ENCODE measurements around the gene CCDC89. TPM values are rescaled to one million over a fixed set of nuclear protein-coding genes. Genes with fewer than 3 reads are reported as not detected.
"Not testable (repeated sequence)": the region's sequence is repeated elsewhere in the genome, so short reads cannot be mapped to it uniquely, and the experiment has no call there.

The CCDC89 gene
- total RNA-seq, 2 donors from 2014 or later = not detected

DNA sequence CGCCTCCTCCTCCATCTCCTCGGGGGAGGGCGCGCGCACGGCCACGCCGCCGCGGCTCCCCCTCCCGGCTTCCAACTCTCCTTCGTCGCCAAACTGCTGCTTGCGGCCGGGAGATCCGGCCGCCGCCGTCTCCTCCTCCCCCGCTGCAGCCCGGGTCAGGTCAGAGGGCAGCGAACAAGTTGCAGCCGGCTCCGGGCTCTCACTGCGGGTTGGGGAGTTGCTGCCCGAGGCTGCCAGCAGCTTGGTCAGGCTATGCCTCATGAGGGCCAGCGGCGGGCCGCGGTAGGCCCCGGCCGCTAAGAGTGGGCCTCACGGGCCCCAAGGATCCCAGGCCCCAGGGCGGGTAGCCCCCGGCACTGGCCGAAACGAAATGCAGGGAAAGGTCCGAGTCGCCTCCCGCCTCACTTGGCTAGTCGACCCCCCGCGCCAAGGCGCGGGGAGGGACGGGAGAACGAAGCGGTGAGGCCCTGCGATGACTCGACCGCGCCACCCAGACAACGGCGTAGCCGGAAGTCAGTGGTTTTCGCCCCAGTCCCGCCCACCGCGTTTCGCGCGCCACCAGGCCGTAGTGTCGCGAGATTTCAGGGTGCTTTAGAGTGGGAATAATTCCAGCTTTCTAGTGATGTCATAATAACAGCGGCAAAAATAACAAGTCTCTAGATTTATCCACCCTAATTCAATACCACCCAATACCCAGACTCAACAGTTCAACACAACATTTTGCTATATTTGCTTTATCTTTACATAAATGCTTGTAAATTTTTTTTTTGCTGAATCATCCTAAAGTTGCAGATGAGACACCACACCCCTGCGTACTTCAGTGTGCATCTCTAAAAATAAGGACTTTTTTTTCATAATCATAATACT lies 21.1 kb downstream of the CCDC89 start, which contains the start of gene CREBZF:
CREBZF (minus strand) TSS at position 515 of the 867 bp plus-strand sequence; CDS start at position 261, 254 bp downstream.
- peaks cover 29 to 42% of the 10 kb centered on the region in 2 donors for H3K36me3 Mint-ChIP-seq
- peak; percentile 90 to 92 for ATAC-seq
- H3K27ac Mint-ChIP-seq = peak within 1 kb of the TSS; percentile 97
- DNase-seq (ENCODE audit: low spot score in 2 of 2) = peak; percentile 96 to 98
- H3K9me3 Mint-ChIP-seq = no peaks in the 10 kb centered on the region

GRCh38 chr11:85663753-85664614 lies 22.0 kb downstream of the CCDC89 start:
- DNase-seq (ENCODE audit: low spot score in 2 of 2) = peak; percentile 82 to 83
- Mint-ChIP-seq H3K9me3 (no peaks in the 10 kb centered on the region), H3K27ac (peak overlapping the region; percentile 97), H3K36me3 (peaks cover 30 to 51% of the 10 kb centered on the region in 2 donors)
- peak; percentile 63 to 78 for ATAC-seq

- peak in 1 of 2 donors; percentile 4 for ATAC-seq
Observed at GRCh38 chr11:85663080-85663752, 22.8 kb downstream of the CCDC89 start.

DNA sequence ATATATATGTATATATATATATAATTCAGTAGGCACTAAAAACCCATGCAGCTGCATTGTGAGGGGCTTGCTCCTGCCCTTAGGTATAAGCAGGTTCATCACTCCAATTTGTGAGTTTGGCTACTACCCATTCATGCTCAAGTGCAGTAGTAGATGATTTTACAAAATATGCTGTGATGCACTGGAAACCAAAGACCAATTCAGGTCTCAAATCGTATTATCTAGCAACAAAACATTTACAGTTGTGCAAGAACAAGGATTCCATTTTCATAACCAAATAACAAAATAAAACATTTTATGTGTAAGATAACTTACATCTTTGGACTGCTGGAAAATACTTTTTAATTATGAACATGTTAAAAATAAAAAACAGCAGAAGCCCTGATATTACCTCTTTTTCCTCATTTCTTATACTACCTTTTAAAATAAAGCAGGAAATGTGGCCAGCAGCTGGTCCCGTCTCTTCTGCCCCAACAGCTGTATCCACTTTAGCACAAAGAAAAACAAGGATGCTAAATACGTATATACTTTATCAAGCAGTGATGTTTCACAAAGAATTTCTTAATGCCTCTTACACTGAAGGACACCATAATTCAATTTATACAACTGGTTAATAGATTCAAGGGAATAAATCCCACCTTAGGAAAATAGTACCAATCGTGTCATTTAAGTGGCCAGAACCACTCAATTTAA lies 23.9 kb downstream of the CCDC89 start:
- Mint-ChIP-seq H3K36me3 (peaks cover 30 to 55% of the 10 kb centered on the region in 2 donors), H3K27ac (no peak overlapping the region), H3K9me3 (no peaks in the 10 kb centered on the region)
- ATAC-seq (no peak), DNase-seq (ENCODE audit: low spot score in 2 of 2) (no peak)

More at GRCh38 chr11:85663080-85663752, 22.8 kb downstream of the CCDC89 start:
- DNase-seq (ENCODE audit: low spot score in 2 of 2) = no peak
- no peaks in the 10 kb centered on the region for H3K9me3 Mint-ChIP-seq
- H3K27ac Mint-ChIP-seq = peak overlapping the region; percentile 97
- peaks cover 30 to 55% of the 10 kb centered on the region in 2 donors for H3K36me3 Mint-ChIP-seq

DNA sequence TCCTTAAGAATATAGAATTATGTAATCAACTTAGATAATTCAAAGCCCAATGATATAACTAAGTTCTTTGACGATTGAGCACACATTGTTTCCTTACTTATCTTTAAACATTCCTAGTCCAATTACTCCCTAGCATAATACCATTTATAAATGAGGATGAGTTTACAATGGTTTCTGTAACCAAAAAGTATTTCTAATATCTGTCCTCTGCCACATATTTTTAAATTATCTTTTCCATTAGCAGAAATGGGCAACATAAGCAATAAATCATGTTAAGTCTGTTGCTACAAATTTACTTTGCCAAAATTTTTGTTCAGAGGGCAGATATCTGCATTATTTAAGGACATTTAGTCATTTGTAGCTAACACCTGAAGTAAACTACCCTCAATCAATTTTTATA lies 27.8 kb downstream of the CCDC89 start:
- Mint-ChIP-seq H3K9me3 (no peaks in the 10 kb centered on the region), H3K36me3 (peaks cover 13 to 42% of the 10 kb centered on the region in 2 donors), H3K27ac (peak overlapping the region in 1 of 2 donors; percentile 26)
- DNase-seq (ENCODE audit: low spot score in 2 of 2) (no peak), ATAC-seq (no peak)

DNA sequence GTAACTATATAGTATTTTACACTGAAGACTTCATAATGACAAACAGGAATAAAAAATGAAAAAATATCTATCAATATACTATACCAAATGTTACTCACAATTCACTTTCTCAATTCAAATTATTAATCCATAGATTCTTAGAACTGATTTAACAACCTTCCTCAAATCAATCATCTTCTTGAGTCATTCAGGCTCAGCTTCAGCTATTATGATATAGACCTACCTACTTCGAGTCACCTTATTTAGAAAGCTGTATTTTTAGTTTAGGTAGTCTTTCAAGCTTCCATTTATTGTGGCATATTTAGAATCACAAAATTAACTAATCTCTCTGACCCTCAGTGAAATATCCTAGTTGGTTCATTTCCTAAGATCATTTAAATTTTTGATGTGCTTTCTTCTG lies 29.2 kb downstream of the CCDC89 start:
- DNase-seq (ENCODE audit: low spot score in 2 of 2) (no peak), ATAC-seq (peak in 1 of 2 donors; percentile 76)
- peak overlapping the region in 1 of 2 donors; percentile 38 for H3K27ac Mint-ChIP-seq

DNA sequence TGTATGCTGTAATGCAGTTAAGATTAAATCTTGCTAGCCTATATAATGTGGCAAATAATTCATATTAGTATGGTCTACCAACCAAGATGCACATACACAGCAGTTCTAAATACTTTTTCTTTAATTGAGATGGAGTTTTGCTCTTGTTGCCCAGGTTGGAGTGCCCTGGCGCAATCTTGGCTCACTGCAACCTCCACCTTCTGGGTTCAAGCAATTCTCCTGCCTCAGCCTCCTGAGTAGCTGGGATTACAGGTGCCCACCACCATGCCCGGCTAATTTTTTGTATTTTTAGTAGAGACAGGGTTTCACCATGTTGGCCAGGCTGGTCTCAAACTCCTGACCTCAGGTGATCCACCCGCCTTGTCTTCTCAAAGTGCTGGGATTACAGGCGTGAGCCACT lies 31.7 kb downstream of the CCDC89 start:
- DNase-seq (ENCODE audit: low spot score in 2 of 2); H3K9me3 Mint-ChIP-seq; H3K27ac Mint-ChIP-seq; ATAC-seq: not testable (repeated sequence)
- peaks cover 0 to 17% of the 10 kb centered on the region in 2 donors for H3K36me3 Mint-ChIP-seq

More for the DNA sequence above, 29.2 kb downstream of the CCDC89 start:
- H3K9me3 Mint-ChIP-seq = no peaks in the 10 kb centered on the region
- H3K36me3 Mint-ChIP-seq = peaks cover 8 to 32% of the 10 kb centered on the region in 2 donors

GRCh38 chr11:85652786-85653447 lies 33.1 kb downstream of the CCDC89 start:
- Mint-ChIP-seq H3K9me3 (no peaks in the 10 kb centered on the region), H3K27ac (no peak overlapping the region), H3K36me3 (peaks cover 2 to 12% of the 10 kb centered on the region in 2 donors)
- ATAC-seq = no peak
- DNase-seq (ENCODE audit: low spot score in 2 of 2) = no peak

- H3K27ac Mint-ChIP-seq = peak overlapping the region in 1 of 2 donors; percentile 86
- no peaks in the 10 kb centered on the region for H3K9me3 Mint-ChIP-seq
- no peak for DNase-seq (ENCODE audit: low spot score in 2 of 2)
- peaks cover 6 to 16% of the 10 kb centered on the region in 2 donors for H3K36me3 Mint-ChIP-seq
- no peak for ATAC-seq
Observed at GRCh38 chr11:85651118-85651517, 34.9 kb downstream of the CCDC89 start.

DNA sequence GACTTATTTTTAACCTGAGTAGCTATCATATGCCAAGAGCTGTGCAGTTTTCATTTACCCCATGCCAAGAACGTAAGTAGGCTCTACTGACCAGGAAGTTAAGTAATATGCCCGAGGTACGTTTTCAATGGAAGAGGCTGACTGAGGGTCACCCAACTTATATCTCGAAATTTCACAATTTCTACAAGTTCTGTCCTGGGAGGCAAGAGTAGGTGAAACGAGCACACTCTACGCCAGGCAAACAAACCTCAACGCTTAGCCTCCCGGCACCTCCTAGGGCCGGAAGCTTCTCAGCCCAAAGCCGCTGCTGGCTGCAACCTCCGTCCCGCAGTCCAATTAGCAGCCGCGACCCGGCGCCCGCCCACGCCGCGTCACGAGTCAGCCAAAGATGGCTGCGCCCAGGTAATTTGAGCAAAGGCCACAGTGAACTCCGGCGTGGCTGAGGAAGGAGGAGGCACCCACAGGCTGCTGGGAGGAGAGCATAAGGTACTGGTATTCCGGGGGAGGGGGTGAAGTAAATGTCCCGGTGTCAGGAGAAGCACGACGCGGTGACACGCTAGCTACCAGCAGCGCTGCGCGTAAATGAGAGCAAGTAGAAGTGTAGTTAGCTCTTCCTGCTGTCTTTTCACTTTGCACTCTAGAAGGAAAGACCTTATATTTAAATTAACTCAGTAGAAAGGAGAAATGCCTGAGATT lies 38.2 kb downstream of the CCDC89 start, which contains the start of gene TMEM126A:
TMEM126A (plus strand) TSS at position 364 of the 696 bp plus-strand sequence. CDS start 2,289 bp downstream, outside the sequence.
- no peaks in the 10 kb centered on the region for H3K9me3 Mint-ChIP-seq
- peaks cover 6 to 16% of the 10 kb centered on the region in 2 donors for H3K36me3 Mint-ChIP-seq
- ATAC-seq = peak; percentile 97 to 98
- peak; percentile 91 to 92 for DNase-seq (ENCODE audit: low spot score in 2 of 2)
- H3K27ac Mint-ChIP-seq = peak within 1 kb of the TSS; percentile 92 to 99

GRCh38 chr11:85647078-85647477 lies 38.9 kb downstream of the CCDC89 start:
- no peaks in the 10 kb centered on the region for H3K9me3 Mint-ChIP-seq
- peak in 1 of 2 donors; percentile 7 for ATAC-seq

DNA sequence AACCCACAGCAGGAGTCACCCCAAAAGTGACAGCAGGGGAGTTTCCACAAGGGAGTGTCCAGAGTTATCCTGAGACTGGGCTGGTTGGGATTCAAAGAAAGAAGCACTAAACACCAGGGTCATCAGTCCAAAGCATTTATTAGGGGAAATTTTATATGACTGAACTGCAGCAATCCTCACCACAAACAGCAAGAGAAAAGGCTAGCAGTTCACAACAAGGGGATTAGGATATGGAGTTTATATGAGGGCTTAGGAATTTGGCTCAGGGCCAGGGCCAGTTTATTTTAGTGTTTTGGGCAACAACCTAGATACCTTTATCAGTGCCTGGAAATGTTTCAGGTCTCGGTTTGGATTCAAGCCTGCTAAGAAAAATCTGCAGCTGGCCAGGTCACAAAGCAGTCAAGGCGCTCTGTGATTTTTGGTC lies 42.8 kb downstream of the CCDC89 start:
- DNase-seq (ENCODE audit: low spot score in 2 of 2) (no peak), ATAC-seq (no peak)
- Mint-ChIP-seq H3K27ac (no peak overlapping the region), H3K36me3 (peaks cover 6 to 11% of the 10 kb centered on the region in 2 donors), H3K9me3 (no peaks in the 10 kb centered on the region)

More at GRCh38 chr11:85647078-85647477, 38.9 kb downstream of the CCDC89 start:
- DNase-seq (ENCODE audit: low spot score in 2 of 2) = no peak
- Mint-ChIP-seq H3K27ac (peak overlapping the region; percentile 92 to 99), H3K36me3 (peaks cover 6 to 16% of the 10 kb centered on the region in 2 donors)

DNA sequence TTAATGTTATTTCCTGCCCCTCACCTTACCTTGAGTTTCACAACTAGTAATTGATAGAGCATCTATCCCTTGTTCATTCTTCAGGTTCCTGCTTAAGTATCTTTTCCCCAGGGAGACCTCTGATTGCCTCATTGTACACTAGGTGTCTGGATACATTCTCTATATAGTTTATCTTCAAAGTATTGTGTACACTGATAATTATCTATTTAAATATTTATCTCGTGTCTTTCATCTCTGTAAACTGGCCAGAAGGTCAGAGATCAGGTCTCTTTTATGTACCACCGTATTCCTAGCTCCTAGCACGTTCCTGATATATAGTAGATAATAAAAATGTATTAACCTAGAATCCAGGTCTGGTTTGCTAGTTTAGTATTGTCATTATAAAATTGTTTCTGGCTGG lies 51.2 kb downstream of the CCDC89 start:
- DNase-seq (ENCODE audit: low spot score in 2 of 2) (no peak), ATAC-seq (no peak)
- H3K36me3 Mint-ChIP-seq = peaks cover 6 to 13% of the 10 kb centered on the region in 2 donors
- no peaks in the 10 kb centered on the region for H3K9me3 Mint-ChIP-seq
- no peak overlapping the region for H3K27ac Mint-ChIP-seq

Measured in activated naive CD4-positive, alpha-beta T cell treated with anti-CD3 and anti-CD28 coated beads, Interleukin-2, amount 50 U/mL, for 72 hours (primary cell).